ENCODE data around the gene TBL1X.

GRCh38 chrX:9670136-9670814, 205.4 kb downstream of the TBL1X start:
- TF ChIP-seq CTCF (IDR thresholded peaks at IDR 0.05; ENCODE audit: low read depth, low read length) (no peak), EZH2phosphoT487 (IDR thresholded peaks at IDR 0.05; ENCODE audit: low read depth) (no peak)
